Endothelial cell of umbilical vein (primary cell): ENCODE results near the gene SRP14. TPM values are rescaled to one million over a fixed set of nuclear protein-coding genes. Genes with fewer than 3 reads are reported as not detected.

Experiments
- BruUV-seq: library from RNA; stranded (reverse); fragments of 400-500 nt; replicated peaks from 2 replicates; lab custom pipeline; 2021; lab: Mats Ljungman, UMichigan
- CTCF ChIA-PET: fragments of 300-600, 350-600 bp; sonication (Branson Sonifier 250); formaldehyde crosslinking; loops from one replicate; lab custom pipeline; 2021; ENCODE audit warnings: antibody characterized with exemption, inconsistent platforms; lab: Charles Lee
- POLR2A ChIA-PET: fragments of 300-600, 350-600 bp; sonication (Branson Sonifier 250); formaldehyde crosslinking; loops from one replicate; lab custom pipeline; 2021; ENCODE audit warnings: antibody characterized with exemption, inconsistent platforms; lab: Charles Lee
- DNase-seq: peaks from one replicate; pipeline ENCODE4 v3.0.0-alpha.2; 2011; ENCODE audit warnings: low read depth, low spot score
- FAIRE-seq: peaks from 2 replicates; lab custom pipeline; 2011; peaks lifted over from hg19 to GRCh38; lab: Jason Lieb, UNC
- H2AFZ ChIP-seq: 2 replicates; pipeline ENCODE4 v1.6.0; 2012; ENCODE audit warnings: low read depth, low read length, control low read depth, inconsistent platforms
- H3K27ac ChIP-seq: 2 replicates; pipeline ENCODE4 v1.5.1; 2011; ENCODE audit warnings: low read depth, mild to moderate bottlenecking, control low read depth, low read length, moderate library complexity; ENCODE audit not compliant: insufficient read depth
- H3K27me3 ChIP-seq, 2 experiments: 2 replicates each; pipeline versions ENCODE4 v1.6.0 to v1.6.1; 2011; ENCODE audit warnings: low read length in 2 of 2, mixed read lengths in 1 of 2; ENCODE audit not compliant: control insufficient read depth in 2 of 2, insufficient read depth in 2 of 2
- H3K36me3 ChIP-seq, 2 experiments: 2 replicates in 1 of 2; 3 replicates in 1 of 2; pipeline ENCODE4 v1.5.1; 2011; ENCODE audit warnings: low read length in 2 of 2, mild to moderate bottlenecking in 1 of 2, moderate library complexity in 1 of 2; ENCODE audit not compliant: control insufficient read depth in 2 of 2, insufficient read depth in 2 of 2; ENCODE audit errors: extremely low read depth in 1 of 2
- H3K4me1 ChIP-seq: 3 replicates; pipeline ENCODE4 v1.5.1; 2011; ENCODE audit warnings: mild to moderate bottlenecking, low read length; ENCODE audit not compliant: control insufficient read depth, insufficient read depth; ENCODE audit errors: extremely low read depth
- H3K4me2 ChIP-seq: 2 replicates; pipeline ENCODE4 v1.6.1; 2011; ENCODE audit warnings: low read length, control low read depth, mixed read lengths; ENCODE audit not compliant: insufficient read depth
- H3K4me3 ChIP-seq, 3 experiments: fragments of 200-600 bp in 1 of 3; sonication (generic), shearing (Covaris generic) in 1 of 3; replicated peaks in 1 of 3; 2 replicates each; pipeline ENCODE4 v1.5.1; 2011 to 2016; ENCODE audit warnings: control low read depth in 3 of 3, low read length in 3 of 3, mild to moderate bottlenecking in 2 of 3, inconsistent platforms in 1 of 3, low read depth in 1 of 3, moderate library complexity in 1 of 3; ENCODE audit not compliant: insufficient read depth in 1 of 3
- H3K79me2 ChIP-seq: 2 replicates; pipeline ENCODE4 v1.6.0; 2012; ENCODE audit warnings: low read length, inconsistent platforms; ENCODE audit not compliant: control insufficient read depth, insufficient read depth
- H3K9ac ChIP-seq: replicated peaks from 2 replicates; pipeline ENCODE3; 2011; ENCODE audit warnings: low read length, control low read depth; ENCODE audit not compliant: insufficient read depth; ENCODE audit errors: extremely low read depth
- H3K9me1 ChIP-seq: replicated peaks from 3 replicates; pipeline ENCODE4 v1.6.0; 2011; ENCODE audit warnings: mild to moderate bottlenecking, low read length; ENCODE audit not compliant: control insufficient read depth, insufficient read depth; ENCODE audit errors: extremely low read depth
- H3K9me3 ChIP-seq: replicated peaks from 2 replicates; pipeline ENCODE4 v1.5.1; 2012; ENCODE audit warnings: low read length, inconsistent platforms; ENCODE audit not compliant: control insufficient read depth, insufficient read depth
- H4K20me1 ChIP-seq: replicated peaks from 2 replicates; pipeline ENCODE3; 2011; ENCODE audit warnings: mild to moderate bottlenecking, low read length; ENCODE audit not compliant: control insufficient read depth, insufficient read depth; ENCODE audit errors: extremely low read depth
- EZH2 ChIP-seq: IDR thresholded peaks from 2 replicates; pipeline ENCODE4 v1.6.1; 2012; ENCODE audit warnings: borderline replicate concordance, low read depth, mild to moderate bottlenecking, moderate library complexity, low read length, inconsistent platforms; ENCODE audit not compliant: severe bottlenecking
- FOS ChIP-seq: IDR thresholded peaks from 2 replicates; pipeline ENCODE4 v1.6.1; 2011; ENCODE audit warnings: mild to moderate bottlenecking, low read length, moderate library complexity, borderline replicate concordance; ENCODE audit not compliant: insufficient read depth
- GATA2 ChIP-seq: IDR thresholded peaks from 2 replicates; pipeline ENCODE4 v1.7.0; 2011; ENCODE audit warnings: low read depth, mild to moderate bottlenecking, moderate library complexity, mixed read lengths, low read length; ENCODE audit not compliant: insufficient read length, insufficient read depth
- JUN ChIP-seq: IDR thresholded peaks from 2 replicates; pipeline ENCODE4 v1.6.1; 2011; ENCODE audit warnings: borderline replicate concordance, low read depth; ENCODE audit not compliant: insufficient read length, insufficient read depth
- MYC ChIP-seq: IDR thresholded peaks from one replicate; pipeline ENCODE4 v1.6.1; 2011; ENCODE audit warnings: mild to moderate bottlenecking, low read depth, low read length
- POLR2A ChIP-seq: IDR thresholded peaks from 2 replicates; pipeline ENCODE4 v1.6.1; 2012; ENCODE audit warnings: low read depth, mild to moderate bottlenecking, control low read depth, low read length
- POLR2AphosphoS5 ChIP-seq: IDR thresholded peaks from 2 replicates; pipeline ENCODE4 v1.6.1; 2012; ENCODE audit warnings: low read depth, mild to moderate bottlenecking, control low read depth, low read length, moderate library complexity; ENCODE audit not compliant: insufficient read depth
- dilution Hi-C: fragments of 300-500 bp; cut with MboI; formaldehyde crosslinking; loops from one replicate; pipeline ENCODE4 v1.15.0; 2019; ENCODE audit warnings: low sequenced_read_pairs; ENCODE audit not compliant: extremely low pct_ligation_motif_present
- intact Hi-C: fragments of 100-400 bp; cut with micrococcal nuclease; formaldehyde crosslinking; loops from one replicate; pipeline ENCODE4 v1.10.0; 2022
- polyA plus RNA-seq, 4 experiments: library from polyadenylated mRNA; depleted of rRNA in 3 of 4; stranded (reverse) in 3 of 4; unstranded in 1 of 4; fragments of >200 nt; gene quantifications; 2 replicates each; pipeline versions ENCODE4 v1.2.1 to v1.2.3, GENCODE V29; 2011 to 2012; ENCODE audit warnings: missing spikeins in 1 of 4
- total RNA-seq: library from RNA; stranded (reverse); gene quantifications from 2 replicates; pipeline ENCODE4 v1.2.3, GENCODE V29; 2021
- TF ChIP-seq, protein P1 (sequence below), 2 donors: IDR thresholded peaks; 1 replicate in 1 of 2; 2 replicates in 1 of 2; pipeline ENCODE4 v1.5.1; 2011; ENCODE audit warnings: low read length in 2 of 2, mild to moderate bottlenecking in 2 of 2, moderate library complexity in 2 of 2, control low read depth in 1 of 2, inconsistent platforms in 1 of 2, low read depth in 1 of 2; ENCODE audit not compliant: insufficient read depth in 1 of 2; ENCODE audit errors: extremely low read depth in 1 of 2
- TF ChIP-seq, protein P2 (sequence below): IDR thresholded peaks from 2 replicates; pipeline ENCODE4 v1.6.1; 2011; ENCODE audit not compliant: insufficient read depth, insufficient read length

Gene SRP14
- total and polyA plus RNA-seq, 2 donors (not counting 3 experiments of a cell fraction or from before 2014, with no cell fraction given) = 220 to 330 TPM

DNA sequence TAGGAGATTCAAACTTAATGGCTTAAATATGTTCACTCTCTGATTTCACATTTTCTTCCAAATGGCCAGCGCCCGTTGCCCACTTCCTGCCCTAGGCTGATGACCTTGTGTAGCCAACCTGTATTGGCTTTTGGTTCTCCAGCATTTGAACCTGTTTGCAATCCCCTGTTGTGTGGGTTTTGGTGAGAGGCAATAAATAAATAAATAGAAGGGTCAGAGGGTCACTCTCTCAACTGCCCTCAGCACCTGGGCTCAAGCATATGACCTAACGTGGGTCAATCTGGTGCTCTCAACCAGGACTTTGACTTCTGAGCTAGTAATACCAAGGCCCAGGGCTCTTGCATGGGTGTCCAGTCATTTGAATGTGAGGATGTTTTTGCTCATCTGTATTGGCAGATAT is 1.8 kb upstream of the SRP14 start:
- Histone ChIP-seq H3K9ac (no peak overlapping the region), H3K27ac (no peak overlapping the region), H3K36me3 (peaks cover 0 to 8% of the 10 kb centered on the region in 2 experiments), H3K9me1 (no peaks in the 10 kb centered on the region), H3K4me1 (peaks cover 20% of the 10 kb centered on the region), H3K4me3 (no peak overlapping the region), H3K9me3 (no peaks in the 10 kb centered on the region), H3K79me2 (peaks cover 20% of the 10 kb centered on the region), H4K20me1 (no peaks in the 10 kb centered on the region), H2AFZ (no peak overlapping the region), H3K4me2 (no peak overlapping the region), H3K27me3 (no peaks in the 10 kb centered on the region)
- no peak for DNase-seq
- ChIA-PET CTCF (interaction anchor here (1.6 to 8.3 kb wide), 2 partner anchors 177 to 233 kb away, joined by 4 to 62 read pairs; no protein-coding TSS in a partner anchor), POLR2A (interaction anchor here (0.6 kb wide), 1 partner anchor 105 kb away, joined by 3 read pairs; no protein-coding TSS in a partner anchor)
- dilution Hi-C loops = no loop called here
- no peak for FAIRE-seq
- intact Hi-C loops = no loop called here
- TF ChIP-seq POLR2A (no peak), MYC (no peak), GATA2 (no peak), POLR2AphosphoS5 (no peak), FOS (no peak), JUN (no peak), EZH2 (no peak)
- TF ChIP-seq, protein P1, sequence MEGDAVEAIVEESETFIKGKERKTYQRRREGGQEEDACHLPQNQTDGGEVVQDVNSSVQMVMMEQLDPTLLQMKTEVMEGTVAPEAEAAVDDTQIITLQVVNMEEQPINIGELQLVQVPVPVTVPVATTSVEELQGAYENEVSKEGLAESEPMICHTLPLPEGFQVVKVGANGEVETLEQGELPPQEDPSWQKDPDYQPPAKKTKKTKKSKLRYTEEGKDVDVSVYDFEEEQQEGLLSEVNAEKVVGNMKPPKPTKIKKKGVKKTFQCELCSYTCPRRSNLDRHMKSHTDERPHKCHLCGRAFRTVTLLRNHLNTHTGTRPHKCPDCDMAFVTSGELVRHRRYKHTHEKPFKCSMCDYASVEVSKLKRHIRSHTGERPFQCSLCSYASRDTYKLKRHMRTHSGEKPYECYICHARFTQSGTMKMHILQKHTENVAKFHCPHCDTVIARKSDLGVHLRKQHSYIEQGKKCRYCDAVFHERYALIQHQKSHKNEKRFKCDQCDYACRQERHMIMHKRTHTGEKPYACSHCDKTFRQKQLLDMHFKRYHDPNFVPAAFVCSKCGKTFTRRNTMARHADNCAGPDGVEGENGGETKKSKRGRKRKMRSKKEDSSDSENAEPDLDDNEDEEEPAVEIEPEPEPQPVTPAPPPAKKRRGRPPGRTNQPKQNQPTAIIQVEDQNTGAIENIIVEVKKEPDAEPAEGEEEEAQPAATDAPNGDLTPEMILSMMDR (IDR thresholded peaks at IDR 0.05; ENCODE audit: extremely low read depth in 1 of 2, insufficient read depth in 1 of 2, low read depth in 1 of 2, low read length in 2 of 2) = no peak
- TF ChIP-seq, protein P2, sequence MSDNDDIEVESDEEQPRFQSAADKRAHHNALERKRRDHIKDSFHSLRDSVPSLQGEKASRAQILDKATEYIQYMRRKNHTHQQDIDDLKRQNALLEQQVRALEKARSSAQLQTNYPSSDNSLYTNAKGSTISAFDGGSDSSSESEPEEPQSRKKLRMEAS = no peak
- BruUV-seq = no TSS peak
